Thyroid gland (tissue), 4 donors: ENCODE measurements around the gene LTN1.

Experiments
- CTCF ChIP-seq, 6 experiments: fragments of 200-600 bp in 3 of 6; fragments of 450-650 bp in 3 of 6; sonication (generic) in 3 of 6; IDR thresholded peaks; one replicate each; pipeline ENCODE4 v1.5.1; 2016 to 2019; ENCODE audit warnings: antibody characterized with exemption in 6 of 6, mild to moderate bottlenecking in 2 of 6, inconsistent platforms in 1 of 6, moderate library complexity in 1 of 6
- POLR2A ChIP-seq, 2 donors: fragments of 450-650 bp; IDR thresholded peaks; one replicate each; pipeline ENCODE4 v1.6.1; 2017; ENCODE audit warnings: antibody characterized with exemption in 2 of 2, mild to moderate bottlenecking in 2 of 2, moderate library complexity in 1 of 2

GRCh38 chr21:28899220-28899619, 93.5 kb downstream of the LTN1 start:
- TF ChIP-seq CTCF (IDR thresholded peaks at IDR 0.05) (no peak), POLR2A (IDR thresholded peaks at IDR 0.05) (no peak)
